HG03103 (cell line): ENCODE measurements around the gene LRRC14B.

Experiments
- ATAC-seq: cut with Tn5 transposase; IDR thresholded peaks from one replicate; pipeline ENCODE4 v1.9.1; 2021; ENCODE audit warnings: low read depth; ENCODE audit not compliant: unreplicated experiment

LRRC14B gene

GRCh38 chr5:191036-191948, at the start of gene LRRC14B:
LRRC14B (plus strand) TSS chr5:191495; CDS start chr5:191539, 44 bp downstream.
- no peak for ATAC-seq

- no peak for ATAC-seq
These were observed 49.5 kb upstream of the LRRC14B start for GRCh38 chr5:141761-142160.

- no peak for ATAC-seq
These were observed 49.0 kb upstream of the LRRC14B start for GRCh38 chr5:142246-142810.

GRCh38 chr5:143041-143440, 48.3 kb upstream of the LRRC14B start:
- no peak for ATAC-seq

GRCh38 chr5:144941-145340, 46.4 kb upstream of the LRRC14B start:
- no peak for ATAC-seq

DNA sequence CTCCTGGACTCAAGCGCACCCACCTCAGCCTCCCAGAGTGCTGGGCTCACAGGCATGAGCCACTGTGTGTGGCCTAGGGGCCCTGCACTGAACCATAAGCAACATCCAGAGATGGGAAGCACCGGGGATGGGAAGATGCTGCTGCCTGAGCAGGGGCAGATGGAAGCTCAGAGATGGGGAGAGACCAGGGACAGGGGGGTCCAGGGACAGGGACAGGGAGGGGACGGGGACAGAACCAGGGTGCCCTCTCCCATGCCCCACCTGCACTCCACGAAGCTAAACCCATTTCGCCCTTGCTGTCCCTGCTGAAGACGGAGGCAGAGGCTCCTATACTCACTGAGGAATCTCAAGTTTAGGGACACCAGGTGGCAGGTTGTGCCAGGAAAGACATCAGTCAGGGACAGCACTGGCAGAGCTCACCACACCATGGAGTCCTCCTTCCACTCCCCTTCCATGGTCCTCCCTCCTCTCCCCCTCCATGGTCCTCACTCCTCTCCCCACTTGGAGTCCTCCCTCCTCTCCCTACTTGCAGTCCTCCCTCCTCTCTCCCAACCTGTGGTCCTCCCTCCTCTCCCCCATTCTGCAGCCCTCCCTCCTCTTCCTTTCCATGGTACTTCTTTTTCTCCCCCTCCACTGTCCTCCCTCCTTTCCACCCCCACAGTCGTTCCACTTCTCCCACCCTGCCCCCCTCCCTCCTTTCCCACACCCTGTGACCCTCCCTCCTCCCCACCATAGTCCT, 45.5 kb upstream of the LRRC14B start:
- ATAC-seq = no peak

- ATAC-seq = no peak
These were observed 43.5 kb upstream of the LRRC14B start for GRCh38 chr5:147751-148150.

- ATAC-seq = no peak
These were observed 41.4 kb upstream of the LRRC14B start for GRCh38 chr5:149745-150485.

- ATAC-seq = no peak
These were observed 40.5 kb upstream of the LRRC14B start for GRCh38 chr5:150746-151145.

DNA sequence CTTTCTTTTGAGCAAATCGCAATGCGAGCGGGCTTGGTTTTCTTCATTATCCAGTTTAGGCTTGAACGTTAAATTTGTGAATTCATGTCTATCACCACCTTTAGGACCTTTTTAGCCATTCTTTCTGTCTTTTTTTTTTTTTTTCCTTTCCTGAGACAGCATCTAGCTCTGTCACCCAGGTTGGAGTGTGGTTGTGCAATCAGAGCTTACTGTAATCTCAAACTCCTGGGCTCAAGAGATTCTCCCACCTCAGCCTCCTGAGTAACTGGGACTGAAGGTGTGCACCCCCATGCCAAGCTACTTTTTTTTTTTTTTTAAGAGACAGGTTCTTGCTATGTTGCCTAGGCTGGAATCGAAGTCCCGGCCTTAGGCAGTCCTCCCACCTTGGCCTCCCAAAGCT, 39.2 kb upstream of the LRRC14B start:
- ATAC-seq = no peak

GRCh38 chr5:153256-153655, 38.0 kb upstream of the LRRC14B start:
- no peak for ATAC-seq

GRCh38 chr5:154236-154635, 37.1 kb upstream of the LRRC14B start:
- no peak for ATAC-seq

- no peak for ATAC-seq
These were observed 36.5 kb upstream of the LRRC14B start for GRCh38 chr5:154826-155225.

DNA sequence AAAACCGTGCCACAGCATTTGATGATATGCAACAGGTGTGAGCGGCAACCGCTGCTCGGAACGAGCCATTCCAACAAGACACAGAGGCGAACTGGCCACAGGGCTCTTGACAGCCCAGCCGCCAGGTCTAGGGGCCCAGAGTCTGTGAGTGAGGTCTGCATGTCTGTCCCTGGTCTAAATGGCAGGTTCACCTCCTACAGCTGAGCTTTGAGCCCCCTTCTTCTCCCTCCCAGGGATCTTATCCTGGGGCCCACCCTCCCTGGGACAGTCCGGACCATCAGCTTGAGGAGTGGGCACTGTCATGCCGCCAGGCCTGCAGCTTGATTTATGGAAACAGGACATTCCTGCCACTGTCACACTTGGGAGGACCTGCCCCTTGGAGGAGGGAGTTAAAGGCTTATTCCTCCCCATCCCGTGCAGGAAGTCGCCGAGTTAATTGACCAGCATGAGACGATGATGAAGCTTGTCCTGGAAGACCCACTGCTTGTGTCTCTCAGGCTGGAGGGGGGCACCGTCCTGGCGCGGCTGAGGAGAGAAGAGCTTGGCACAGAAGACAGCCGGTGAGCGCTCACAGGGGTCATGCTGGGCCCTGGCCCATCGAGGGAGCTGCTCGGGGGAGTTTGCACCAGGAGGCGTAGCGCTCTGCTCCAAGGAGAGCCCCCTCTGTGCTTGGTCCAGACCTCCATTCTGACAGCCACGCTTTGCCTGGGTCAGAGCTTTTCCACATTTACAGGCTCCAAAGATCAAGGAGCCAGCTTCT, 35.5 kb upstream of the LRRC14B start:
- no peak for ATAC-seq

GRCh38 chr5:156411-157072, 34.8 kb upstream of the LRRC14B start:
- no peak for ATAC-seq

DNA sequence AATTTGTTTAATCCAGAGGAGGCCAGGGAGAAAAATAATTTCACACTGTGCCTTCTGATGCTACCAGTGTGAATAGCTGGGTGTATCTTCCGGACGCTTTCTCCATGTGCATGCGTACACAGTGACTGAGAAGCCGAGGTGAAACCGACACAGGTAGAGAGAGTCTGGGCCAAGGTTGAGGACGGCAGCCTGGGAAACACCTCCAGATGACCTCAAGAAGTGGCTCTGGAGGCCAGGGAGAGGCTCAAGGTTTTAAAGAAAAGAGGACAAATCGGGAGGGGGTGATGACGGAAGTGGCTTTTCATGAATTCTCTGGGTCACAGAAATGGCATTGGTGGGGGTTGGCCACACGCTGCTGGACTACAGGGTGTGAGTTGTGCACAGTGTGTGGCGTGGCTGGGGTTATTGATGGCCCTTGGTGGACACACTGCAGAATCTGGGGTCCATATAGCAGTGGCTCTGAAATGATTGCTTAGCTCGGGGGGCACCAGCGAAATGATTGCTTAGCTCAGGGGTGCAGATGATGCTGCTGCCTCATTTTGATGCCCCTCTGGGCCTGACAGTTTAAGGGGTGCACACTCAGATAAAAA, 34.1 kb upstream of the LRRC14B start:
- no peak for ATAC-seq

DNA sequence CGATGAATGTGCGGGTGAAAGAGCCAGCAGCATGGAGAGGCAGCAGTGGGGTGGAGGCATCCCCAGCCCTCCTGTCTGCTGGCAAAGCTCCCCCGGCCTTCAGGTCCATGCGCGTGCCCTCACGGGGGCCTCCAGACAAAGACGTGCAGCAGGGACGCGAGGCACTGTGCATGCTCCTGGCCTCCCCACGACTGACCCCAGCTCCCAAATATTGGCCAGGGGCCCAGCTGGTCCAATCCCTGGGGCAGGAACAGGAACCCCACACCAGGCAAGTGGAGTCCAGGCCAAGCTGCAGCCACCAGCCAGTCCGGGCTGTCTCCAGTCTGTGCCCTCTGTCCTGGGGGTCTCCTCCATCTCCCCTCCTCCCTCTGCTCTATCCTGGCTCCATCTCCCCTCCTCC, 33.5 kb upstream of the LRRC14B start:
- no peak for ATAC-seq

- no peak for ATAC-seq
These were observed 32.4 kb upstream of the LRRC14B start for GRCh38 chr5:158807-159447.
